Astrocyte of the spinal cord (primary cell): ENCODE results near the gene GBF1.
"Not testable (repeated sequence)": the region's sequence is repeated elsewhere in the genome, so short reads cannot be mapped to it uniquely, and the experiment has no call there.

ENCODE experiments used
- DNase-seq: peaks from one replicate; pipeline ENCODE4 v3.0.0; 2011; ENCODE audit warnings: low read depth, low spot score
- H3K4me3 ChIP-seq: 2 replicates; pipeline ENCODE4 v1.5.1; 2011; ENCODE audit warnings: low read depth, mild to moderate bottlenecking, low read length, moderate library complexity
- CTCF ChIP-seq: IDR thresholded peaks from 2 replicates; pipeline ENCODE4 v1.5.1; 2012; ENCODE audit warnings: low read depth, mild to moderate bottlenecking, low read length, inconsistent platforms
- in situ Hi-C: cut with HindIII; loops from 2 replicates; pipeline ENCODE4 v1.10.0; 2017; ENCODE audit warnings: low sequenced_read_pairs

The GBF1 gene

GRCh38 chr10:102241444-102242117 is 3.8 kb upstream of the GBF1 start, which contains the start of gene PITX3:
TSS of gene PITX3 (minus strand) at chr10:102241512. CDS start at chr10:102232080, 9,432 bp downstream.
- in situ Hi-C loops = no loop called here
- H3K4me3 ChIP-seq = peak within 1 kb of the TSS; percentile 62
- no peak for TF ChIP-seq CTCF
- peak; percentile 92 for DNase-seq

- TF ChIP-seq CTCF = no peak
- in situ Hi-C loops = no loop called here
- peak overlapping the region; percentile 62 for H3K4me3 ChIP-seq
- no peak for DNase-seq
Observed at GRCh38 chr10:102242118-102242485, 3.2 kb upstream of the GBF1 start.

- in situ Hi-C loops = no loop called here
- H3K4me3 ChIP-seq = no peak overlapping the region
- DNase-seq = no peak
- no peak for TF ChIP-seq CTCF
Observed at GRCh38 chr10:102243309-102243708, 2.0 kb upstream of the GBF1 start.

- no peak for TF ChIP-seq CTCF
- no peak for DNase-seq
- peak overlapping the region; percentile 99 for H3K4me3 ChIP-seq
- in situ Hi-C loops = no loop called here
Observed at GRCh38 chr10:102245932-102246251, 560 bp downstream of the GBF1 start.

- H3K4me3 ChIP-seq = peak overlapping the region; percentile 99
- TF ChIP-seq CTCF = no peak
- in situ Hi-C loops = no loop called here
- no peak for DNase-seq
Observed at GRCh38 chr10:102246261-102246660, 929 bp downstream of the GBF1 start.

GRCh38 chr10:102247734-102248133 is 2.4 kb downstream of the GBF1 start:
- DNase-seq = no peak
- TF ChIP-seq CTCF = no peak
- no peak overlapping the region for H3K4me3 ChIP-seq
- in situ Hi-C loops = no loop called here

GRCh38 chr10:102252508-102252907 is 7.2 kb downstream of the GBF1 start:
- in situ Hi-C loops, DNase-seq, H3K4me3 ChIP-seq: not testable (repeated sequence)
